Hematopoietic multipotent progenitor cell treated with erythropoietin and hydrocortisone succinate and interleukin-3 and kit ligand, for 4 days (in vitro differentiated cells): Measurements from ENCODE around the gene DAPP1.
A peak's percentile ranks its signal among the peaks of the same experiment; 100 is the strongest.
"Not testable (repeated sequence)": the region's sequence is repeated elsewhere in the genome, so short reads cannot be mapped to it uniquely, and the experiment has no call there.

ENCODE experiments used
- DNase-seq: peaks from one replicate; pipeline ENCODE4 v3.0.0-alpha.2; 2015

The DAPP1 gene

GRCh38 chr4:99825272-99825671, 8.6 kb downstream of the DAPP1 start:
- no peak for DNase-seq

GRCh38 chr4:99826016-99826415, 9.4 kb downstream of the DAPP1 start:
- no peak for DNase-seq

GRCh38 chr4:99827454-99827853, 10.8 kb downstream of the DAPP1 start:
- no peak for DNase-seq

GRCh38 chr4:99827857-99828256, 11.2 kb downstream of the DAPP1 start:
- no peak for DNase-seq

GRCh38 chr4:99828477-99828876, 11.8 kb downstream of the DAPP1 start:
- DNase-seq = no peak

GRCh38 chr4:99830051-99830450, 13.4 kb downstream of the DAPP1 start:
- not testable (repeated sequence) for DNase-seq

- DNase-seq = no peak
Measured at GRCh38 chr4:99832321-99832720, 15.7 kb downstream of the DAPP1 start.

- DNase-seq = no peak
Measured at GRCh38 chr4:99832758-99833157, 16.1 kb downstream of the DAPP1 start.

- DNase-seq = no peak
Measured at GRCh38 chr4:99833756-99834155, 17.1 kb downstream of the DAPP1 start.

GRCh38 chr4:99834569-99834968, 17.9 kb downstream of the DAPP1 start:
- DNase-seq = no peak

- DNase-seq = no peak
Measured at GRCh38 chr4:99835942-99836341, 19.3 kb downstream of the DAPP1 start.

GRCh38 chr4:99838927-99839326, 22.3 kb downstream of the DAPP1 start:
- no peak for DNase-seq

GRCh38 chr4:99841129-99841528, 24.5 kb downstream of the DAPP1 start:
- no peak for DNase-seq

- DNase-seq = no peak
Measured at GRCh38 chr4:99843413-99843812, 26.8 kb downstream of the DAPP1 start.

GRCh38 chr4:99844048-99844447, 27.4 kb downstream of the DAPP1 start:
- no peak for DNase-seq

GRCh38 chr4:99845179-99845578, 28.6 kb downstream of the DAPP1 start:
- no peak for DNase-seq

GRCh38 chr4:99845708-99846469, 29.3 kb downstream of the DAPP1 start:
- no peak for DNase-seq

GRCh38 chr4:99846891-99847290, 30.3 kb downstream of the DAPP1 start:
- no peak for DNase-seq

GRCh38 chr4:99847362-99847976, 30.8 kb downstream of the DAPP1 start:
- no peak for DNase-seq

- no peak for DNase-seq
Measured at GRCh38 chr4:99848591-99849001, 32.0 kb downstream of the DAPP1 start.

- no peak for DNase-seq
Measured at GRCh38 chr4:99852199-99852749, 35.6 kb downstream of the DAPP1 start.

GRCh38 chr4:99853190-99853589, 36.6 kb downstream of the DAPP1 start:
- DNase-seq = no peak

- no peak for DNase-seq
Measured at GRCh38 chr4:99853999-99854398, 37.4 kb downstream of the DAPP1 start.

GRCh38 chr4:99855678-99856077, 39.1 kb downstream of the DAPP1 start:
- peak; percentile 73 for DNase-seq
